Kidney tubule cell (primary cell): ENCODE measurements around the gene COL15A1.

Experiments used
- DNase-seq: peaks from one replicate; pipeline ENCODE4 v3.0.0-alpha.2; 2018; ENCODE audit warnings: low spot score

Gene COL15A1

GRCh38 chr9:99015448-99015847, 71.7 kb downstream of the COL15A1 start:
- no peak for DNase-seq

GRCh38 chr9:99015890-99016289, 72.2 kb downstream of the COL15A1 start:
- DNase-seq, result no peak

- no peak for DNase-seq
Observed at GRCh38 chr9:99016681-99017387, 73.1 kb downstream of the COL15A1 start.

GRCh38 chr9:99018653-99019052, 74.9 kb downstream of the COL15A1 start:
- no peak for DNase-seq

- peak; percentile 98 for DNase-seq
Observed at GRCh38 chr9:99019510-99020331, 76.0 kb downstream of the COL15A1 start.

- DNase-seq, result no peak
Observed at GRCh38 chr9:99020786-99021436, 77.2 kb downstream of the COL15A1 start.

GRCh38 chr9:99021512-99021911, 77.8 kb downstream of the COL15A1 start:
- no peak for DNase-seq

GRCh38 chr9:99023231-99023630, 79.5 kb downstream of the COL15A1 start:
- DNase-seq, result no peak

- DNase-seq, result peak; percentile 56
Observed at GRCh38 chr9:99023831-99024230, 80.1 kb downstream of the COL15A1 start.

- DNase-seq, result no peak
Observed at GRCh38 chr9:99024959-99025358, 81.3 kb downstream of the COL15A1 start.

GRCh38 chr9:99025616-99026270, 82.0 kb downstream of the COL15A1 start:
- DNase-seq, result no peak

- DNase-seq, result no peak
Observed at GRCh38 chr9:99026271-99026955, 82.7 kb downstream of the COL15A1 start.

- no peak for DNase-seq
Observed at GRCh38 chr9:99026956-99027298, 83.2 kb downstream of the COL15A1 start.

GRCh38 chr9:99027443-99027842, 83.7 kb downstream of the COL15A1 start:
- no peak for DNase-seq

GRCh38 chr9:99029083-99029645, 85.5 kb downstream of the COL15A1 start:
- DNase-seq, result no peak

GRCh38 chr9:99030092-99030511, 86.4 kb downstream of the COL15A1 start:
- peak; percentile 79 for DNase-seq

- DNase-seq, result no peak
Observed at GRCh38 chr9:99030610-99031109, 87.0 kb downstream of the COL15A1 start.

- no peak for DNase-seq
Observed at GRCh38 chr9:99031319-99031718, 87.6 kb downstream of the COL15A1 start.

- DNase-seq, result no peak
Observed at GRCh38 chr9:99031994-99032393, 88.3 kb downstream of the COL15A1 start.

GRCh38 chr9:99034149-99034548, 90.4 kb downstream of the COL15A1 start:
- DNase-seq, result no peak

- DNase-seq, result no peak
Observed at GRCh38 chr9:99035313-99035712, 91.6 kb downstream of the COL15A1 start.
